HG03469 (cell line): ENCODE results near the gene PDE1C.
"Not testable (repeated sequence)": the region's sequence is repeated elsewhere in the genome, so short reads cannot be mapped to it uniquely, and the experiment has no call there.

ENCODE experiments used
- ATAC-seq: cut with Tn5 transposase; IDR thresholded peaks from one replicate; pipeline ENCODE4 v1.9.1; 2021; ENCODE audit warnings: mild to moderate bottlenecking, moderate library complexity, moderate number of reproducible peaks; ENCODE audit not compliant: unreplicated experiment

PDE1C gene

DNA sequence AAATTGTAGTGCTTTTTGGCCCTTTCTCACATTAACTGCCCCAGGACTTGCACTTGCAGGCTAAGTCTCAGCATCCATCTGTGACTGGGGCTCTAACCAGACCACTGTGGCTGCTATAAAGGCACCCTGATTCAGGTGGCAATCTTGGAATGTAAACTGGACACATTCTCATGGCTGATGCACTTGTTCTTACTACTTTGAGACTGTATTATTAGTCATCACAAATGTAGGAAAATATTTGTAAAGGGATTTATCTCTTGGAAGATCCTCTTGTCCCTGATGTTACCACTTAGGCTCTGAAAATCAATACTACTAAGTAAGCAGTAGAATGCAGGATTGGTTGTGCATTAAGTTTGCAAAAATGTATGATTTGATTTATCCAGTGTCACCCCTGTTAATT, 25.0 kb downstream of the PDE1C start:
- no peak for ATAC-seq

DNA sequence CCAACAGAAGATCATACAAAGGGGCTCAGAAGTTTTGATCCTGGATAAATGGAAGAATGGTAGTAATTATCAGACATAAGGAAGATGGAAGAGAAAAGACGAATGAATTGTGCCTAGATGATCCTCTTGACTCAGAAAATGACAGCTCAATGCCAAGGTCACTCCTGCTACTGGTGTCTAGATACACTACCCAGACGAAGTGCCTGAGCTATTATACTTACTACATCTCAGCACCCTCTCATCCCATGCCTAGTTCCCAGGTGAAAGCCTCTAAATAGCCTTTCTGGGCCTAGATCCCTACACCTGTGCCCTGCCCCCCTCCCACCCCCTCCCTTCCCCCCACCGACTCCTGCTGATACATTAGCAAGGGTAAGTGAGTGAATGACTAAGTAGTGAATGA, 25.5 kb downstream of the PDE1C start:
- no peak for ATAC-seq

DNA sequence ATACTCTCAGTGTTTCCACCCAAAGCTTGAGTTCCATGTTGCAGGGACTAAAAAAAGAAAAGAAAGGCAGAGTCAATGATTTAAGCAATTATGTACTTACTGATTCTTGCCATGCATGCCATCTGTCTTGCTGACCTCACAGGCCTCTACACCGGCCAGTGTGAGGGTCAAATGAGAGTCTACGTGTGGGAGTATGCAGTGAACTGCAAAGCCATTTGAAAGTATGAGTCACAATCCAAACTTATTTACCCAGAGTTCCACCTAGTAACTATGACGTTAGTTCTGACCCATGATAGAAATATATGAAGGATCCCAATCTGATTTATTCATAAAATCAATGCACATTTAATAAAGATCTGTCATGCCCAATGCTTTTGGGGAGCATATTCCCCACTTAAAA, 26.5 kb downstream of the PDE1C start:
- peak; percentile 73 for ATAC-seq

DNA sequence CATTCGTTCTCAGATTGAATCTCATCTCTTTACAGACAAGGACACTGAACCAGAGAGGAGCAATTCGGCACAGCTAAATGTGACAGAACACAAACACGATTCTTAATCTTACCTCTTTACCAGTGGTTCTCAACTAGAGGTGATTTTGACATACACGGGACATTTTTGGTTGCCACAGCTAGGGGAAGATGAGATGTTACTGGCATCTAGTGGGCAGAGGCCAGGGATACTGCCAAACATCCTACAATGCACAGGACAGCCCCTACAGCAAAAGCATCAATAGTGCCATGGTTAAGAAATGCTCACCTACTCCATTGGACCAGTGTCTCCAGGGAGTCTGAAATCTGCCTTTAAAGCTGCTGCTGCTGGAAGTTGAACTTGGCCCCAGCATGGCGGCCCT, 27.3 kb downstream of the PDE1C start:
- no peak for ATAC-seq

DNA sequence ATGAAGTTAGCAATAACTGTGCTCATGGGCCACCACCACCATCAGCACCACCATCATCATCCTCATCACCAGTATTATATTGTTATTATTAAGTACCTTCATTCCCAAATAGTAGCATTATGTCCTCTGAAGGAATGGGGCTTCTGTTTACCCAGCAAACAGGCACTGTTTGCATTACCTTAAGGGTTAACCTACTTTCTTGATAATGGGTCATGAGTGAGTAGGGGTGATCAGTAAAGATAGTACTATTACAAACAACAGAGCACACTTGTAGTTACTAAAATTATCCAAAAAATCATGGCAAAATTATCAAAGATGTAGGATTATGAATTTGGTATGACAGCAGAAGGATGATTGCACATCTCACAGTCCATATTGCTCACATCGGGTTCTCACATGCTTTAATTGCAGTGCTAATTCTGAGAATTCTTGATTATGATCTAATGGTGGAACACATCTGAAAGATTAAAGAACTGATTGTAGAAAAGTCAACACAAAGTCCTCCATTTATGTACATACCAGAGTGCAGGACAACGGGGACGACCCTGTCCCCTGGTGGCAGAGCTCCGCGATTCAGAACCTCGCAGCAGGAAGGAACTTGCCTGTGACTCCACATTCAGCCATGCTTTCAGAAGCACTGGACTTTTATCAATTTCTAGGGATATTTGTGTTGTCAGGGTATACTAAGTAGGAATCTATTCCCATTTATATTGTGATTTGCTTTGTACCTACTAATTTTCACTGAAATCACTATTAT, 31.0 kb downstream of the PDE1C start:
- ATAC-seq, result no peak

DNA sequence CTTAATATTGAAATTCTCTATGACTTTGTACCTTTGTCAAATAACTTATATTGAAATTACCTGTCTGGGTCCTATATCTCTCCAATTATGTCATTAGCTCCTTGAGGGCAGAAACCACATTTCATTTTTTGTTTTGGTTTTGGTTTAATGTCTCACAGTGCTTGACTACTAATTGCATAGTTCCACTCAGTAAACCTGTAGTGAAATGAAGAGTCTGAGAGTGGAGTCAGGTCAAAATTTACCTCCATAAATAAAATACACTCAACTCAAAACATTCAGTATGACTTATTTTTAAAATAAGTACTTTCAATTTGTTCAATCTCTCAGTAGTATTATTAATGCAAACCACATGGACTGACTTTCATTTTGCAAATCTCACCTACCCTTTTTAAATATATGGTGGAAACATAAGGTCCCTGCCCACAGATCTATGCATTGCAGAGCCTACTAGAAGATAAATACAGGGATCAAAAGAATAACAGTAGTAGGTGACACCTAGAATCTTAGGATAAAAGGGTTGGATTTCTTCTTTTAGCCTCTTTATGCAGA, 32.5 kb downstream of the PDE1C start:
- ATAC-seq, result peak; percentile 76

DNA sequence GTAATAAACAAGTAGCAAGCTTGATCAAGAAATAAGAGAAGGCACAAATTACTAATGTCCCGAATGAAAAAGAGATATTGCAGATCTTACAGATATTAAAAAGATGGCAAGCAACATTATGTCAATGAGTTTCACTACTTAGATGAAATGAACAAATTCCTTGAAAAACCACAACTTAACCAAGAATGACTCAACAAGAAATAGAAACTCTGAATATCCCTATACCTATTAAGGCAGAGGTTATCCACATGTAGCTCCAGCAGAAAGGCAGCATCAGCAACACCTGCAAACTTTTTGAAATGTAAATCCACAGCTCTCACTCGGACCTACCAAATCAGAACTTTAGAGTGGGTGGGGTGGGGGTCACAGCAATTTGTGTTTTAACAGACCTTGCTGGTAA, 33.6 kb downstream of the PDE1C start:
- ATAC-seq, result peak; percentile 59

DNA sequence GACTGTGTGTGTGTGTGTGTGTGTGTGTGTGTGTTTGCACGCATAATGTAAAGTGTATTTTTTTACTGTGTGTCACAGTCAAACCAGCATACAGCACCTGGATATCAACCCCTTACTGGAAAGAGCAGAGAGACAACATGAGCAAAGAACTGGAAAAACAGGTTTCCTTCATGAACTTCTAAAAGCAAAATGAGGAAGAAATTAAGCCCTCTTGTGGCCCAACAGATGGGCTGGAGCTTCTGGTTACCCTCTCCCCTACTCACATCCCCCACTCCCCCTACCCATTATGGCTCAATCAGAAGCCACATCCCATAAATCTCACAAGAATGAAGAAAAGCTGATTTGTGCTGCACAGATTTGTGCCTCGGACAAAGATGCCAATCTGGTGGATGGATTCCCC, 36.2 kb downstream of the PDE1C start:
- no peak for ATAC-seq

DNA sequence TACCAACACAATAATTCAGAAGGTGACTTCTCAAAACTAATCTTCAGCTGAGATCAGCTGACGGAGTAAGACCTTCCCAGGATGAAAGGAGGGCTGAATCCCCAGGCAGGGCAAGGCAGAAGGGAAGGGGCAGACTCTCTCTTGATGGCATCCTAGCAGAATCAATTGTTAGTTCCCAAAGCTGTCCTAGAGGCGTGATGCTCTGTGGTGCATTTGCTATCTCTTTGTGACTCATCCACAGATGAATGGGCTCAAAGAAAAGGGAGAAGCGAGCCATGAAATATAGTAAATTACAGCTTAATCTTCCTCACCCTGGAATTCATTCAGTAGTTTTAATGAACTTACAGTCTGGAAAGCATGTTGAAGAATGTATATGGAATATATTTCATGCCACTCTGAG, 37.2 kb downstream of the PDE1C start:
- ATAC-seq, result no peak

DNA sequence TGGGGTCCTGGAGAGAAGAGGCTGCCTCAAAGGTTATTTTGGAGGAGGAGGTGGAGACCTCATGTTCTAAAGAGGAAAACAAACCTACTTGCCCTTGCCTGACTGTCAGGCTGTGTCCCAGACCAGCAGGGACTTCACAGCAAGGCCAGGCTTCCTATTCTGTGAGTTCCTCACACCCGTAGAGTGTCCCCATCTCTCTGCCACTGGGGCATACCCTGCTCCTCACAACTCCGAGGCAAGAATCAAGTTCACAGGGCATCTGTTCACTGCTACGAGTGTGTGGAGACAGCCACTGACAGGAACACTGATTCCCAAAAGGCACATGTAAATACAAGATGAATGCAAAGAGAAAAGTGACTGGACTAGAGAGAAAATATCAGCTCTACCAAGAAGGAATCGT, 38.0 kb downstream of the PDE1C start:
- no peak for ATAC-seq

DNA sequence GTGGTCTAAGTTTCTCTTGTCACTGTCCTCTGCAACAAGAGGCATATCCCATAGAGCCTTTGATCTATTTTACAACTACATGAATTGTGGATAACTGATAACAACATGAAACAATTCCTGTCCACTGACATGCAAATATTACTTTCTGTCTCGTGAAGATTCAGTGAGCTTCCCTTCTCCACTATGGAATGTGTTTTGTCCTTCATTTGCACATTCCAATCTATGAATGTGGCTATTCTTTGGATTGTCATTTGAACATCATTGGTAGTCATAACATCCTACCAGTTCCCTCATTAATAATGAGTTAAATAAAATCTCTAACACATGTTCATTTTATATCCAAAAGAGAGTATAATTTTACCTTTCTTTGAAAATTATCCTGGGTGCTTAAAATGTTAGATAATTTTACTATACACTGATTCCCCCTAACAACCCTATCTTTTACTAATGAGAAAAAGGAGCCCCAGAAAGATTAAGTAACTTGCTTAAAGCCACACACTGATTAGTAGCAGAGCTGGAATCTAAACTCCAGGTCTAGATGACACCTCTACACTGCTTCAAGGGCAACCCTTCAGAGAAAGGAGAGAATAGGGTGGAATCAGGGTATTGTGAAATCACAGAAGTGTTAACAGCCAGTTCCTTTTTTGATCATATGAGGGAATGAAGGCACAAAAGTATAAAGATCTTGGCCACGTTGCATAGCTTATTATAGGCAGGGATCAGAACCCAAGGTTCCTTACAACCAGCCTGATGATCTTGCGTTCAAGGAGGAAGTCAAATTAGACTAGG, 39.1 kb downstream of the PDE1C start:
- no peak for ATAC-seq

DNA sequence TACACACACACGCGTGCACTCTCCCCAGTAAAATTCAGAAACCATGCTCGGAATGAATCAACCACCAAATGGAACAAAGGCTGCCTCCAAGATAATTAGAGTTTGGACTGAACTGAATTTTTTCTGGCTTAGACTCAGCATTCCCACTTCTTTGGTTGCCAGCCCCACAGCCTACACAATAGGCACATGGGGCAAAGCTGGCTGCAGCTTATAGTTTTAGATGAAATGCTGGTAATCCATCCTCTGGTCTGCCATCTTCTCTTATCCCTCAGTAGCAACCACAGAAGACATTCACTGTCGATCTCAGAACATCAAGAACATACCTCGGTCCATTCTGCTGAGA, 44.2 kb downstream of the PDE1C start:
- no peak for ATAC-seq

DNA sequence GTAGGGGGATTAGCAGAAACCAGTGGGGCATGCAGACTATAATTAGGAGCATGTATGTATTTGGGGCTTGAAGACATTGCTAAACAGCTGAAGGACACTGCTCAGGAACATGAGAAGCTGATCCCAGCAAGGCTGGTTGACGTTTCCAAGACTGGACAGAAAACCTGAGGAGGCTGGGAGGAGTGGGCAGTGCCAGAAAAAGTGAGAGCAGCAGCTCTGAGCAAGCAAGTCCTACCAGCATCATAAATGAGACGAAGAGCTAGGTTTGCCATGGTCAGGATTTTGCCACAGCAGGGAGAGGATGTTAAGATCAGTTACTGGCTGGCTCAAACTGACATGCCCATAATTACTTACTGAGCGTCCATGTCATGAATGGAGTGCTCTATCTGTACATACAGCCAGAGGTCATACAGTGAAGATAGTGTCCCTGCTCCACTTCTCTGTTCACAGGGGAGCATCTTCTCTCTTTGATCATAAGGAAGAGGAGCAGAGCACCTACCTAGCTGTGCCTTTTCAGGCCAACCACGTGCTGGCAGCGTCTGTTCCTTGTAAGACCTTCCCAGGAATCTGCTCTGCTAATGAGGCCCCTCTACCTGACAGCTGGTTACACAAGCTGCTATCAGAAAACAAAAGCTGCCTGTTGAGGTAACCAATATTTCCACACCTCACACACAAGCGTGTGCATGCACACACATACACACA, 44.7 kb downstream of the PDE1C start:
- ATAC-seq, result no peak

DNA sequence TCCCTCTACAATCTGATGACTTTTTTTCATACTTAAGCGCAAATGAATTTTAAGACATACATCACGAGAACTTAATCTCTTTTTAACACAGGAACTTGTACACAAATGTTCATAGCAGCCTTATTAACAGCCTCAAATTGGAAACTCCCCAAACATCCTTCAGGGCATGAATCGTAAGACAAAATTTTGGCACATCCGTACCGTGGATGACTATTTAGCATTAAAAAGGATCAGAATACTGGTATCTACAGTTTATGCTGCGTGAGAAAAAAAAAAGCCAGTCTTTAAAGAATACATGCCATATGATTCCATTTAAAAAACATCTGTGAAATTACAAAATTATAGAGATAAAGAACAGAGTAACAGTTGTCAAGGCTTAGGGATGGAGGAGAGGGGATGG, 46.8 kb downstream of the PDE1C start:
- no peak for ATAC-seq

DNA sequence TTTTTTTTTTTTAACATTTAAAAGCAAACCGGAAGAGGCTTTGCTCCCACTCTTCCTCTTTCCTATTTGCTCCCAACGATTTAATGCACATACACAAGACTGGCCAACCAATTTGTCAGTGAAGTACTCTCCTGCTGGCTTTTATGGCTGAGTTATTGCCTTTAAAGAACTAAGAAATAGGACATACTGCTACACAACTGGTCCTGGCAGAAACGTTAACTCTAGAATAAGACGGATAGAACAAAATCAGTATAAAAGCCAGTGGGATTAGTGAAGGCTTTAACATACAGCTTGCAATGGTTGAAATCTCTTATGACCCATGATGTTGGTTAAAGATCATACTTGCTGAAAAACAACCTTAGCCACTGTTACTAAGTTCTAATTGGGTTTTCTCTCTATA, 47.2 kb downstream of the PDE1C start:
- ATAC-seq, result no peak

DNA sequence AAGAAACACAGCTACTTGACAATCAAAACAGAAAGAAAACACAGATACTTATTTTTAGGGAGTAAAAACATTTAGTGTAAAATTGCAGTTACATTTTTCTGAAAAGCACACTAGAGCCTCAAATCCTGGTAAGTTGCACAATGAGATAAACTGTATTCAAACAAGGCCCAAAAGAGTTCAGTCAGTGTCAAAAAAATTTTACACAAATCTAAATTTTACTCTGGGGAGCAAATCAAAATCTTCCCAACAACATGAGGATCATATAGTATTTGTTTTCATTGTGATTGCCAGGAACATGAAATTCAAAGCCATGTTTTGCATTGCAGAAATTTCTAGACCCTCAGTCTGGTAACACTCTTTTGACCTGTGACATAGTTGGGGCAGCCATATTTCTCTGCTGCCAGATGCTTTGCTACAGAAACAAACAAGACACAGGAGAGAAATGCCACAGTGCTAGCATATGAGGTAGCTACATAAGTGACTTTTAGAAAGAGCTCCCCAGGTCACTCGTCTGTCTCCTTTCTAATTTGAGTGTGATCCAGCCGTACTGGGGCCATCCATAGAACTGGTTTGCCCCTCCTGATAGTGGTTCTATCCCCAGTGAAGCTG, 49.6 kb downstream of the PDE1C start:
- ATAC-seq, result no peak

DNA sequence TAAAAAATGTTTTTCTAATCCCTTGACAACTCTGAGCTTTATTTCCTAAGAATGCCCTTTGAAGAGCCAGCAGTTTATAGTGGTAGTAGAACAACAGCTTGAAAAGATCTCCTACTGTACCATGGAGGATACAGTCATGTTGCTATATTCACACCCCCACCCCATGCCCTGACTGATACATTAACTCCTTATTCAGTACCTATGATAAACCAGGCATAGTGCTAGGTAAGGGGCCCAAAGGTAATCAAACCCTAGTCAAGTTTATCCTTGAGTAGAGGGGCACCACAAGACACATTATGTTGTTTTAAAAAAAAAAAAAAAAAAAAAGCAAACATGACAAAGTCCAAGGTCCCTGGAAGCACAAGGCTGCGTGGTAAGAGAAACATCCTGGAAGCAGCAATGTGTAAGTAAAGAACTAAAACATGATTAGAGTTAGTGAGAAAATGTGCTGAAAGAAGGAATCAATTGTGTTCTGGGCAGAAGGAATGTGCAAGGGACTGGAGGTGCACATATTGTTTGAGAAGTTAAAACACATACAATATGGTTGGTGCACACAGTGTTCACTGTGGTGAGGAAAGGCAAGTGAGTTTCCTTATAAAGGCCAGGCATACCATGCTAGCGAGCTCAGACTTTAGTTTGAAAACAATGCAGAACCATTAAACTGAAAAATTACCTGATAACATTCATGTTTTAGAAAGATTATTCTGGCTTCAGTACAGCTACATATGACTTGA, 51.2 kb downstream of the PDE1C start:
- ATAC-seq, result no peak

DNA sequence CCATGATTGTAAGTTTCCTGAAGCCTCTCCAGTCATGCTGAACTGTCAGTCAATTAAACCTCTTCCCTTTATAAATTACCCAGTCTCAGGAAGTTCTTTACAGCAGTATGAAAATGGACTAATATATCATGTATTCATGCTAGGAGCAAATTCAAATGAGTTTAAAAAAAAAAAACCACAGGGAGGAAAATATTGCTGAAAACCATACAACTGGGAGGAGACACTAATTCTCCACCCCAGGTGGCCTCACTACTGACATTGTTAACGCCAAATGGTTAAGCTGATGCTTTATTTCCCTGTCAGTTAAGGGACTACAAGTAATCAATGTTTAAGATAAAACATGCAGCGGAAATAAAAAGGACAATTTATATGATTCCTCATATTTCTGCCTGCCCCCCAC, 55.1 kb downstream of the PDE1C start:
- ATAC-seq, result no peak

DNA sequence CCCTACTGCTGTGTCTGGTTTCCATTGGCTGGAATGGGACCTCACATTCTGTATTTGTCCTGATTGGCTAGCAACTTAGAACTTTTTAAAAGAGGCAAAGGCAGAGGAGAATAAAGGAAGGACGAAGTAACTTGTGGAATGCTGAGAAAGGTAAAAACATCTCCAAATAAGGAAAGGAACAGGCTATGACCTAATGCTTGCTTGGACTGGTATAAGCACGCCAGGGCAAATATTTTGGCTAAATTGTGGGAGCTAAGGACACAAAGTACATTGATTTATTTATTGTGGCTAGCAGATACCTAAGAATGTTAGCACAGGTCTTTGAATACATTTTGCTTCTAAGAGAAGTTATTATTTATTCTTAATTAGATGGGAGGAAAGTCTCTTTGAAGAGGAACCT, 56.7 kb downstream of the PDE1C start:
- not testable (repeated sequence) for ATAC-seq

DNA sequence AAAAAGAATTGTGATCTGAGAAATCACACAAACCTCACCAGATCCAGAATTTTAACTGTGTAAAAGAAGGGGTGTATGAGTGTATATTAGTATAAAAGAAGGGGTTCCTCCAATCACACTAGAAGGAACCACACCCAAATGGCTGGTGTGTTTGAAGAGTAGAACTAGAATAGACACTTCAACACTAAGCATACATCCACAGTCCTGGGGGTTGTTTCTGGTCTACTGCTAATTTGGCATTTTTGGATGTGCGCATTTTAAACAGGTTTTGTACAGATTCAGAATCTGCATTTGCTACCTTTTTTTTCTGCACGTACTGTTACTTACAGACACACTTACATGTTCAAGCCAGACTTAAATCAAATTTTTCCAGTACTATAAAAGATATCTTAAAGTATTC, 64.6 kb downstream of the PDE1C start:
- no peak for ATAC-seq

DNA sequence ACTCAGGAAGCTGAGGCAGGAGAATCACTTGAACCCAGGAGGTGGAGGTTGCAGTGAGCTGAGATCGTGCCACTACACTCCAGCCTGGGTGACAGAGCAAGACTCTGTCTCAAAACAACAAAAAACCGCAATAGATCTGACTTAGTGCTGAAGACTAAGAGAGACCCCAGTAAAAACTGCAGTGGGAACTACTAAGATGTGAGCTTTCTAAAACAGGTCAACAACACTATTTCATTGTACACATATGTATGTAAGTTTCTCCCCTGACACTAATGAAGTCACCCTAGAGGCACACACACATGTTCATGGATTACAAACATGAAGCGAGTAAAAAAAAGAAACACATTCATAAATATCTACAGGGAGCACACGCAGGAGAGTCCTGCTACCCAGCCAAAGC, 68.3 kb downstream of the PDE1C start:
- no peak for ATAC-seq
